ENCODE data around the gene FGF1.

DNA sequence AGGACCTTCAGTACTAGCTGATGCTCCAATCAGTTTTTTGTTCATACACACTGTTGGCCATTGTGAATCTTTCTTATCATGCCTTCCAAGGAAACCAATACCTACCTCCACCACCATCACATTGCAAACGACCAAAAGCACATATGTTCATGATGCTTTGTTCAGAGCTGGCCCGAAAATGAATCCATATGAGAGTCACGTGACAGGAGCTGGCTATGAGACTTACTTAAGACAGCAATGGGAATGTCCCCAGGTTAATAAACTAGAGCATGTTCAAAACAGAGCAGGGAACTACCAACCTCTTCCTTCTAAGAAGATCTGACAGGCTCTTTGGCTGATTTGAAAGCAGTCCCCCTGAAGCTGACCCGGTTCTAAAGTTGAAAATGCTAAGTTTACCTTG is 93.5 kb downstream of the FGF1 start:
- TF ChIP-seq POLR2A (IDR thresholded peaks at IDR 0.05; ENCODE audit: low read length): no peak
- TF ChIP-seq GATA1 (IDR thresholded peaks at IDR 0.05; ENCODE audit: low read depth, low read length): no peak

All from erythroblast (primary cell).